PC-9 (cell line): Measurements from ENCODE around the gene SH3GL2. TPM values are rescaled to one million over a fixed set of nuclear protein-coding genes. Genes with fewer than 3 reads are reported as not detected.

Source experiments
- BruUV-seq: library from RNA; stranded (reverse); fragments of 400-500 nt; replicated peaks from 2 replicates; lab custom pipeline; 2021; lab: Mats Ljungman, UMichigan
- CTCF ChIA-PET: fragments of 300-600 bp; sonication (Branson Sonifier 250); formaldehyde crosslinking; loops from one replicate; lab custom pipeline; 2022; ENCODE audit warnings: antibody characterized with exemption; lab: Charles Lee
- POLR2A ChIA-PET: fragments of 300-600 bp; sonication (Branson Sonifier 250); formaldehyde crosslinking; loops from one replicate; lab custom pipeline; 2022; ENCODE audit warnings: antibody characterized with exemption; ENCODE audit not compliant: unreplicated experiment; lab: Charles Lee
- DNase-seq, 2 experiments: peaks; one replicate each; pipeline versions ENCODE4 v3.0.0 to v3.0.0-alpha.2; 2015 to 2022; ENCODE audit warnings: mixed read lengths in 1 of 2
- H2AFZ ChIP-seq: fragments of 200-600 bp; sonication (generic); 2 replicates; pipeline ENCODE4 v1.8.1; 2017; ENCODE audit warnings: antibody characterized with exemption
- H3F3A ChIP-seq: fragments of 200-600 bp; sonication (generic); 2 replicates; pipeline ENCODE4 v1.8.1; 2017; ENCODE audit warnings: antibody characterized with exemption, mild to moderate bottlenecking, low read depth; ENCODE audit not compliant: insufficient read depth
- H3K27ac ChIP-seq: fragments of 200-600 bp; sonication (generic); 2 replicates; pipeline ENCODE4 v1.6.1; 2016; ENCODE audit warnings: mixed run types
- H3K27me3 ChIP-seq: fragments of 200-600 bp; sonication (generic); 2 replicates; pipeline ENCODE4 v1.6.1; 2016; ENCODE audit warnings: low read depth, mixed run types; ENCODE audit not compliant: insufficient read depth
- H3K36me3 ChIP-seq: fragments of 200-600 bp; sonication (generic); 2 replicates; pipeline ENCODE4 v1.6.1; 2016; ENCODE audit warnings: low read depth, mixed run types
- H3K4me1 ChIP-seq: fragments of 200-600 bp; sonication (generic); replicated peaks from 2 replicates; pipeline ENCODE4 v1.6.1; 2016; ENCODE audit warnings: mixed run types; ENCODE audit not compliant: insufficient read depth
- H3K4me2 ChIP-seq: fragments of 200-600 bp; sonication (generic); 2 replicates; pipeline ENCODE4 v1.6.1; 2017; ENCODE audit warnings: mixed run types
- H3K4me3 ChIP-seq: fragments of 200-600 bp; sonication (generic); 2 replicates; pipeline ENCODE4 v1.6.1; 2016; ENCODE audit warnings: mixed run types
- H3K79me2 ChIP-seq: fragments of 200-600 bp; sonication (generic); 2 replicates; pipeline ENCODE4 v1.6.1; 2017; ENCODE audit warnings: low read depth, mixed run types
- H3K9me2 ChIP-seq: fragments of 200-600 bp; sonication (generic); 2 replicates; pipeline ENCODE4 v1.8.1; 2017; ENCODE audit warnings: mild to moderate bottlenecking; ENCODE audit not compliant: insufficient read depth
- H3K9me3 ChIP-seq: fragments of 200-600 bp; sonication (generic); 2 replicates; pipeline ENCODE4 v1.8.1; 2016; ENCODE audit warnings: low read depth; ENCODE audit not compliant: insufficient read depth
- H4K20me1 ChIP-seq: fragments of 200-600 bp; sonication (generic); 2 replicates; pipeline ENCODE4 v1.8.1; 2017; ENCODE audit not compliant: insufficient read depth
- CTCF ChIP-seq: fragments of 200-600 bp; sonication (generic); conservative IDR thresholded peaks from 2 replicates; pipeline ENCODE4 v1.6.1; 2017; ENCODE audit warnings: mixed run types, antibody characterized with exemption, mild to moderate bottlenecking, moderate library complexity
- EZH2 ChIP-seq: fragments of 200-600 bp; sonication (generic); IDR thresholded peaks from 2 replicates; pipeline ENCODE4 v1.8.0; 2017; ENCODE audit warnings: antibody characterized with exemption, low read depth
- intact Hi-C: fragments of 100-400 bp; cut with micrococcal nuclease; formaldehyde crosslinking; loops from one replicate; pipeline ENCODE4 v1.10.0; 2022; ENCODE audit not compliant: unreplicated experiment
- total RNA-seq: library from RNA; stranded (reverse); gene quantifications from 2 replicates; pipeline ENCODE4 v1.2.3, GENCODE V29; 2021

Gene SH3GL2
- total RNA-seq, 1 experiment from 2014 or later, result not detected

GRCh38 chr9:17829064-17829463, 250.2 kb downstream of the SH3GL2 start:
- H3K36me3 ChIP-seq, result no peaks in the 10 kb centered on the region
- no peak overlapping the region for H2AFZ ChIP-seq
- ChIA-PET POLR2A (no interaction called here), CTCF (no interaction called here)
- DNase-seq, result no peak
- no peaks in the 10 kb centered on the region for H3K9me2 ChIP-seq
- no peaks in the 10 kb centered on the region for H3K9me3 ChIP-seq
- H3F3A ChIP-seq, result no peaks in the 10 kb centered on the region
- intact Hi-C loops, result no loop called here
- no peak for TF ChIP-seq EZH2
- TF ChIP-seq CTCF, result no peak
- H3K4me3 ChIP-seq, result no peak overlapping the region
- no TSS peak for BruUV-seq
- H3K79me2 ChIP-seq, result no peaks in the 10 kb centered on the region
- H3K27me3 ChIP-seq, result no peaks in the 10 kb centered on the region
- H3K4me1 ChIP-seq, result no peaks in the 10 kb centered on the region
- no peaks in the 10 kb centered on the region for H4K20me1 ChIP-seq
- no peak overlapping the region for H3K27ac ChIP-seq
- H3K4me2 ChIP-seq, result no peak overlapping the region

GRCh38 chr9:17829812-17830385, 251.0 kb downstream of the SH3GL2 start:
- Histone ChIP-seq H3K79me2 (no peaks in the 10 kb centered on the region), H3K4me1 (no peaks in the 10 kb centered on the region), H3K9me3 (no peaks in the 10 kb centered on the region), H3K4me3 (no peak overlapping the region), H4K20me1 (no peaks in the 10 kb centered on the region), H3F3A (no peaks in the 10 kb centered on the region), H3K4me2 (no peak overlapping the region), H2AFZ (no peak overlapping the region), H3K27me3 (no peaks in the 10 kb centered on the region), H3K36me3 (no peaks in the 10 kb centered on the region), H3K9me2 (no peaks in the 10 kb centered on the region), H3K27ac (no peak overlapping the region)
- intact Hi-C loops, result no loop called here
- CTCF ChIA-PET, result no interaction called here
- POLR2A ChIA-PET, result no interaction called here
- no peak for TF ChIP-seq CTCF
- no peak for TF ChIP-seq EZH2
- no peak for DNase-seq
- no TSS peak for BruUV-seq

GRCh38 chr9:17832812-17833211, 253.9 kb downstream of the SH3GL2 start:
- H3K79me2 ChIP-seq, result no peaks in the 10 kb centered on the region
- no peak overlapping the region for H3K4me3 ChIP-seq
- POLR2A ChIA-PET, result no interaction called here
- no peaks in the 10 kb centered on the region for H3K36me3 ChIP-seq
- no peak overlapping the region for H3K27ac ChIP-seq
- no TSS peak for BruUV-seq
- intact Hi-C loops, result no loop called here
- TF ChIP-seq EZH2, result no peak
- TF ChIP-seq CTCF, result no peak
- no peak overlapping the region for H2AFZ ChIP-seq
- CTCF ChIA-PET, result no interaction called here
- H3K4me1 ChIP-seq, result no peaks in the 10 kb centered on the region
- H3K27me3 ChIP-seq, result no peaks in the 10 kb centered on the region
- H3F3A ChIP-seq, result no peaks in the 10 kb centered on the region
- H3K9me3 ChIP-seq, result no peaks in the 10 kb centered on the region
- H3K4me2 ChIP-seq, result no peak overlapping the region
- no peaks in the 10 kb centered on the region for H3K9me2 ChIP-seq
- no peaks in the 10 kb centered on the region for H4K20me1 ChIP-seq
- no peak for DNase-seq
